ENCODE data around the gene PHACTR1. TPM values are rescaled to one million over a fixed set of nuclear protein-coding genes. Genes with fewer than 3 reads are reported as not detected.

The PHACTR1 gene
- total RNA-seq, 1 donor from 2014 or later, result 2.2 TPM

- no peak for DNase-seq (ENCODE audit: low read depth)
- Histone ChIP-seq H3K36me3 (ENCODE audit: control insufficient read depth, insufficient read depth, low read length) (no peaks in the 10 kb centered on the region), H3K27me3 (ENCODE audit: control insufficient read depth, insufficient read depth, low read length) (no peaks in the 10 kb centered on the region), H3K4me3 (ENCODE audit: low read depth, low read length) (no peak overlapping the region)
- TF ChIP-seq CTCF (IDR thresholded peaks at IDR 0.05; ENCODE audit: insufficient read depth, low read length, poor library complexity, severe bottlenecking), result no peak
Observed at GRCh38 chr6:13097454-13097853, 380.9 kb downstream of the PHACTR1 start.

GRCh38 chr6:13098006-13098405 lies 381.4 kb downstream of the PHACTR1 start:
- Histone ChIP-seq H3K36me3 (ENCODE audit: control insufficient read depth, insufficient read depth, low read length) (no peaks in the 10 kb centered on the region), H3K4me3 (ENCODE audit: low read depth, low read length) (no peak overlapping the region), H3K27me3 (ENCODE audit: control insufficient read depth, insufficient read depth, low read length) (no peaks in the 10 kb centered on the region)
- no peak for DNase-seq (ENCODE audit: low read depth)
- no peak for TF ChIP-seq CTCF (IDR thresholded peaks at IDR 0.05; ENCODE audit: insufficient read depth, low read length, poor library complexity, severe bottlenecking)

- H3K27me3 ChIP-seq (ENCODE audit: control insufficient read depth, insufficient read depth, low read length), result no peaks in the 10 kb centered on the region
- no peak overlapping the region for H3K4me3 ChIP-seq (ENCODE audit: low read depth, low read length)
- H3K36me3 ChIP-seq (ENCODE audit: control insufficient read depth, insufficient read depth, low read length), result no peaks in the 10 kb centered on the region
- no peak for DNase-seq (ENCODE audit: low read depth)
- no peak for TF ChIP-seq CTCF (IDR thresholded peaks at IDR 0.05; ENCODE audit: insufficient read depth, low read length, poor library complexity, severe bottlenecking)
Observed at GRCh38 chr6:13098793-13099570, 382.4 kb downstream of the PHACTR1 start.

GRCh38 chr6:13099771-13100170 lies 383.2 kb downstream of the PHACTR1 start:
- no peak overlapping the region for H3K4me3 ChIP-seq (ENCODE audit: low read depth, low read length)
- H3K27me3 ChIP-seq (ENCODE audit: control insufficient read depth, insufficient read depth, low read length), result no peaks in the 10 kb centered on the region
- TF ChIP-seq CTCF (IDR thresholded peaks at IDR 0.05; ENCODE audit: insufficient read depth, low read length, poor library complexity, severe bottlenecking), result peak; percentile 18
- H3K36me3 ChIP-seq (ENCODE audit: control insufficient read depth, insufficient read depth, low read length), result no peaks in the 10 kb centered on the region
- DNase-seq (ENCODE audit: low read depth), result no peak

- Histone ChIP-seq H3K36me3 (ENCODE audit: control insufficient read depth, insufficient read depth, low read length) (no peaks in the 10 kb centered on the region), H3K4me3 (ENCODE audit: low read depth, low read length) (no peak overlapping the region), H3K27me3 (ENCODE audit: control insufficient read depth, insufficient read depth, low read length) (no peaks in the 10 kb centered on the region)
- DNase-seq (ENCODE audit: low read depth), result no peak
- no peak for TF ChIP-seq CTCF (IDR thresholded peaks at IDR 0.05; ENCODE audit: insufficient read depth, low read length, poor library complexity, severe bottlenecking)
Observed at GRCh38 chr6:13101409-13101808, 384.8 kb downstream of the PHACTR1 start.

- no peak for DNase-seq (ENCODE audit: low read depth)
- Histone ChIP-seq H3K27me3 (ENCODE audit: control insufficient read depth, insufficient read depth, low read length) (no peaks in the 10 kb centered on the region), H3K36me3 (ENCODE audit: control insufficient read depth, insufficient read depth, low read length) (no peaks in the 10 kb centered on the region), H3K4me3 (ENCODE audit: low read depth, low read length) (no peak overlapping the region)
- TF ChIP-seq CTCF (IDR thresholded peaks at IDR 0.05; ENCODE audit: insufficient read depth, low read length, poor library complexity, severe bottlenecking), result no peak
Observed at GRCh38 chr6:13101985-13102384, 385.4 kb downstream of the PHACTR1 start.
